Lower lobe of right lung (tissue), 2 donors: Measurements from ENCODE around the gene HEYL. TPM values are rescaled to one million over a fixed set of nuclear protein-coding genes. Genes with fewer than 3 reads are reported as not detected.
A peak's percentile ranks its signal among the peaks of the same experiment; 100 is the strongest.

Experiments
- ATAC-seq, 2 donors: fragments of 200-7000 bp; cut with Tn5 transposase; one replicate each; pipeline ENCODE4 v1.9.1; 2020 to 2022; ENCODE audit warnings: mild to moderate bottlenecking in 2 of 2, moderate library complexity in 2 of 2
- DNase-seq: peaks from one replicate; pipeline ENCODE4 v3.0.0-alpha.2; 2020
- H3K27ac ChIP-seq: fragments of 200-600 bp; one replicate; pipeline ENCODE4 v1.8.0; 2022
- H3K27me3 ChIP-seq: fragments of 200-600 bp; one replicate; pipeline ENCODE4 v1.8.0; 2022; ENCODE audit warnings: low read depth
- H3K36me3 ChIP-seq: fragments of 200-600 bp; one replicate; pipeline ENCODE4 v1.8.0; 2022; ENCODE audit warnings: mild to moderate bottlenecking
- H3K4me1 ChIP-seq: fragments of 200-600 bp; one replicate; pipeline ENCODE4 v1.8.0; 2022
- H3K4me3 ChIP-seq: fragments of 200-600 bp; one replicate; pipeline ENCODE4 v1.8.0; 2022; ENCODE audit warnings: mild to moderate bottlenecking
- H3K9me3 ChIP-seq: fragments of 200-600 bp; one replicate; pipeline ENCODE4 v1.8.0; 2022
- intact Hi-C: fragments of 100-400 bp; cut with DNase I; formaldehyde crosslinking; loops from one replicate; pipeline ENCODE4 v1.11.0; 2022
- long read RNA-seq: library from polyadenylated mRNA; unstranded; transcript quantifications from one replicate; pipeline ENCODE4 v2.0.0, GENCODE V29; 2021
- total RNA-seq: library from RNA; stranded (reverse); fragmentation: NEBNext Ultra II Directional; extraction: Animal tissue kit (Norgen Biotek cat#: 25700); gene quantifications from one replicate; pipeline ENCODE4 v1.2.1, GENCODE V29; 2021
- TF ChIP-seq, protein P1 (sequence below): fragments of 200-600 bp; IDR thresholded peaks from one replicate; pipeline ENCODE4 v1.8.0; 2022; ENCODE audit warnings: antibody characterized with exemption, mild to moderate bottlenecking
- donor health status: DM: no; HTN: yes; CAD: no; lungs with severe emphysema.

The HEYL gene
- total RNA-seq, result 10.4 TPM
- long read RNA-seq, transcript HEYL-201 (5 exons, 3,661 nt), result major isoform, 6 of 31 reads
- long read RNA-seq, partial matches to known transcripts, result 1 of 31 reads
- long read RNA-seq, other reads (novel, unspliced or antisense), result 24 of 31 reads

DNA sequence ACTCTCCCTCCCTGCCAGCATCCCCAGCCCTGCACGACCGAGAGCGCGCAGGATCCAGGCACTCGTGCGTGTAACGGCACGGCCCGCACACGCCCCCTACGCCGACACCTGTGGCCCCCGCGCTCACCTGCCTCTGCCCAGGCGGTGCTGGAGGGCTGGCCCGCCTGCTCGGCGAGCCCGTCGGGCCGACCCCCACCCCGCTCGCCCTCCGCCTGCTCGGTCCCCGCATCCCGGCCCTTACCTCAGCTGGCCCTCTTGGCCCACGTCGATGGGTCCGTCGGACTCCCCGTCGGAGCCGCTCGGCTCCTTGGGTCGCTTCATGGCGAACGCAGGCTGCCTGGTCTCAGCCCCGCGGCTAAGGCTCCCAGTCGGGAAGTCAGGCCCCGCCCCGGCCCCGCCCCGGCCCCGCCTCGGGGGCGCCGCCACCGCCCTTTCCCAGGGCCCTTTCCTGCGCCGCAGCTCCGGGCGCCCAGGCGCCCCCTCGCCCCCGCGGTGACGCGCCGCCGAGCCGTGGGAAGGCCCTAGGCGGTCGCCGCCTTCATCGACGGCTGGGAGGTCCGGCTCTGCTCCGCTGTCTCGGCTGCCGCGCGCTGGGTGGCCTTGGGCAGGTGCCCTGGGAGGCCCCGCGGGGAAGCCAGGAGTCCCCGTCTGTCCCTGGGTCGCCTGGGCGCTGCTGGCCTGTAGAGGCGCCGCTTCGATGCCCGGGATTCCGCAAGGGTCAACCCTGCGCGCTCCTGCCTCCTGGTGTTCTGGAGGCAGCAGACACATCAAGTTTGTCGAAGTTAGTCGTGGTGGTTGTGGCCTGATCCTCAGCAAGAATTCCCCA is at the start of gene HEYL:
HEYL (minus strand) TSS at position 339 of the 826 bp plus-strand sequence; CDS start at position 321, 18 bp downstream.
- intact Hi-C loops, result no loop called here
- Histone ChIP-seq H3K27ac (peak within 1 kb of the TSS; percentile 84), H3K36me3 (no peaks in the 10 kb centered on the region), H3K9me3 (no peaks in the 10 kb centered on the region), H3K27me3 (peaks cover 4% of the 10 kb centered on the region), H3K4me1 (peaks cover 23% of the 10 kb centered on the region), H3K4me3 (peak within 1 kb of the TSS; percentile 71)
- TF ChIP-seq, protein P1, sequence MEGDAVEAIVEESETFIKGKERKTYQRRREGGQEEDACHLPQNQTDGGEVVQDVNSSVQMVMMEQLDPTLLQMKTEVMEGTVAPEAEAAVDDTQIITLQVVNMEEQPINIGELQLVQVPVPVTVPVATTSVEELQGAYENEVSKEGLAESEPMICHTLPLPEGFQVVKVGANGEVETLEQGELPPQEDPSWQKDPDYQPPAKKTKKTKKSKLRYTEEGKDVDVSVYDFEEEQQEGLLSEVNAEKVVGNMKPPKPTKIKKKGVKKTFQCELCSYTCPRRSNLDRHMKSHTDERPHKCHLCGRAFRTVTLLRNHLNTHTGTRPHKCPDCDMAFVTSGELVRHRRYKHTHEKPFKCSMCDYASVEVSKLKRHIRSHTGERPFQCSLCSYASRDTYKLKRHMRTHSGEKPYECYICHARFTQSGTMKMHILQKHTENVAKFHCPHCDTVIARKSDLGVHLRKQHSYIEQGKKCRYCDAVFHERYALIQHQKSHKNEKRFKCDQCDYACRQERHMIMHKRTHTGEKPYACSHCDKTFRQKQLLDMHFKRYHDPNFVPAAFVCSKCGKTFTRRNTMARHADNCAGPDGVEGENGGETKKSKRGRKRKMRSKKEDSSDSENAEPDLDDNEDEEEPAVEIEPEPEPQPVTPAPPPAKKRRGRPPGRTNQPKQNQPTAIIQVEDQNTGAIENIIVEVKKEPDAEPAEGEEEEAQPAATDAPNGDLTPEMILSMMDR, result peak; percentile 58
- DNase-seq, result peak; percentile 84
- ATAC-seq, result peak; percentile 96 to 98

DNA sequence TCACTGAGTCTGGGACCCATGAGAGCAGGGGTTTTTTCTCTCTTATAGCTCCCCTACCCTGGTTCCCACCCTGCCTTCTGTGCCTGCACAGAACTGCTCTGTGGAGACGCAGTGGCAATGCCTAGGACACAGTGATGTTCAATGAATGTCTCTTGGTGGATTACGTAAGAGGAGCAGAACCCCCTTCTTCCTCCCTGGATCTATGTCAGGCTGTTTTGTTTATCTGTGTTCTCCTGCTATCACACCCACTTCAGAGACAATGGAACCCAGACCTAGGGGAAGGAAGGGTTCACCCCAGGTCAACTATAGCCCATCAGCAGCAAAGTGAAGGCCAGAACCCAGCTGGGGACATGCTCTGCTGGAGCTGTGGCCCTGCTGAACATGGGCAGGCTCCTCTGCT is 49.8 kb upstream of the HEYL start:
- ATAC-seq (no peak), DNase-seq (no peak)
- Histone ChIP-seq H3K4me1 (peaks cover 22% of the 10 kb centered on the region), H3K27me3 (peaks cover 46% of the 10 kb centered on the region), H3K36me3 (no peaks in the 10 kb centered on the region), H3K4me3 (no peak overlapping the region), H3K27ac (no peak overlapping the region), H3K9me3 (no peaks in the 10 kb centered on the region)
- intact Hi-C loops, result no loop called here
- TF ChIP-seq, protein P1, result no peak

DNA sequence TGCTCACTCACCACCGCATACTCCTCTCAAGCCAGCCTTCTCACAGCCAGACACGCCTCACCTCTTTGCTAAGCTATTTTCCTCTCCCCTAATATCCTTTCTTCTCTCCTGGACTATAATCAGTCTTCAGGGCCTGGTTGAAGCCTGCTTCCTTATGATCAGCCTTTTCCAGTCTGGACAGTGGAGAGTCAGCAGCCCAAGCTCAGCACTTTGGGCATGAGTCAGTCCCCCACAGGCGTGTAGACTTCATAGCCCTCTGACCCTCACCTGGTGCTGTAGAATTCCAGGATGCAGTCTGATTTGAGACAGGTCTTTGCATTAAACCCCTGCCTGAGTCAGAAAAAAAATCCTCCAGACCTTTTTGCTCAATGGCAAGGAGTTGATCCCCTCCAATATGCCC is 49.3 kb upstream of the HEYL start:
- peaks cover 49% of the 10 kb centered on the region for H3K27me3 ChIP-seq
- no peak for ATAC-seq

DNA sequence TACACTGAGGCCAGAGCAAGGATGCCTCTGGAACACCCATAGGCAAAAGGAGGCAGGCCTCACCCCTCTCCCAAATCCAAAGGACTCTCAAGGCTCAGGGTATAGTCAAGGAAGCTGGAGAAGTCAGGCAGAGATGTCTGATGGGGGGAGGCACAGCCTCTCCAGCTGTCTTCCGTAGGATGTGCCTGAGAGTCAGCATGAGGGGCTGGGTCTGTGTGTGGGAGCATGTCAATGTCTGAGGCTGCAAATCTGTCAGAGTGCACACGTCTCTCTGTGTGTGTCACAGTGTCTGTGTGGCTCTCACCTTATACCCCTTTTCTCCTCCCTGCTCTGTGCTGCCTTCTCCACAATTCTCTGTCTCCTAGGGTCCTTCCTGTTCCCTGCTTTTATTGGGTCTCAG is 47.8 kb upstream of the HEYL start:
- H3K27ac ChIP-seq, result no peak overlapping the region
- ATAC-seq (no peak), DNase-seq (no peak)
- peaks cover 16% of the 10 kb centered on the region for H3K4me1 ChIP-seq
- H3K27me3 ChIP-seq, result peaks cover 54% of the 10 kb centered on the region
- no peaks in the 10 kb centered on the region for H3K36me3 ChIP-seq
- H3K9me3 ChIP-seq, result no peaks in the 10 kb centered on the region
- H3K4me3 ChIP-seq, result no peak overlapping the region
- TF ChIP-seq, protein P1, result no peak
- intact Hi-C loops, result no loop called here

More for the DNA sequence above, 49.3 kb upstream of the HEYL start:
- no peak for DNase-seq
- H3K4me3 ChIP-seq, result no peak overlapping the region
- intact Hi-C loops, result no loop called here
- peaks cover 22% of the 10 kb centered on the region for H3K4me1 ChIP-seq
- no peak overlapping the region for H3K27ac ChIP-seq
- H3K9me3 ChIP-seq, result no peaks in the 10 kb centered on the region
- no peaks in the 10 kb centered on the region for H3K36me3 ChIP-seq
- TF ChIP-seq, protein P1, result no peak

DNA sequence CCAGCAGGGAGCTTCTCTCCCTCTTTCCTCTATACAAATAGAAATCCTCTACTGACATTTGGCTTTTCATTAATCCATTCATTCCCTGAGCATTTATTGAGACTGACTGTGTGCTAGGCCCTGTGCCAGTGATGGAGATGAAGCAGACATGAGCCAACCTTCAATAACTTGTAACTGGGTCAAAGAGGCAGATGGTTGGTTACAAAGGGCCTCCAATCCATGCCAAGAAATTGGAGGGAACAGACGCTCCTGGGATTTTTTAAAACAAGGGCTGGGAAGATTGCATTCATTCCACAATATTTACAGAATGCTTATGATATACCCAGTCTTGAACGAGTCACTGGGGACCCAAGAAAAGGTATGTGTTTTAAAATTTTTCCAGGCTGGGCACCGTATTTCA is 45.6 kb upstream of the HEYL start:
- Histone ChIP-seq H3K9me3 (no peaks in the 10 kb centered on the region), H3K27ac (no peak overlapping the region), H3K27me3 (peaks cover 39% of the 10 kb centered on the region), H3K36me3 (no peaks in the 10 kb centered on the region), H3K4me1 (no peaks in the 10 kb centered on the region), H3K4me3 (no peak overlapping the region)
- no peak for DNase-seq
- intact Hi-C loops, result no loop called here
- TF ChIP-seq, protein P1, result no peak
- ATAC-seq, result no peak
